HCT116 (cell line): Measurements from ENCODE around the gene PDSS1. TPM values are rescaled to one million over a fixed set of nuclear protein-coding genes. Genes with fewer than 3 reads are reported as not detected.

ENCODE experiments used
- ATAC-seq: fragments of 200-7000 bp; cut with Tn5 transposase; 2 replicates; pipeline ENCODE4 v1.9.1; 2020; ENCODE audit warnings: mild to moderate bottlenecking, moderate library complexity
- BruUV-seq: library from RNA; stranded (reverse); fragments of 400-500 nt; replicated peaks from 2 replicates; lab custom pipeline; 2021; lab: Mats Ljungman, UMichigan
- CTCF ChIA-PET: fragments of 300-600 bp; sonication (Branson Sonifier 250); formaldehyde crosslinking; loops from one replicate; lab custom pipeline; 2021; ENCODE audit warnings: antibody characterized with exemption; lab: Charles Lee
- POLR2A ChIA-PET: fragments of 300-600, 350-600 bp; sonication (Branson Sonifier 250); formaldehyde crosslinking; loops from one replicate; lab custom pipeline; 2021; ENCODE audit warnings: antibody characterized with exemption; lab: Charles Lee
- RAD21 ChIA-PET, 2 experiments: fragments of 300-600 bp; sonication (Branson Sonifier 250); formaldehyde crosslinking; loops; one replicate each; lab custom pipeline; 2023; ENCODE audit warnings: low total read pairs in 2 of 2; ENCODE audit not compliant: uncharacterized antibody in 2 of 2, unreplicated experiment in 2 of 2, low non-redundant PET in 1 of 2; lab: Charles Lee
- DNase-seq: peaks from one replicate; pipeline ENCODE4 v3.0.0-alpha.2; 2010; ENCODE audit warnings: low read depth, low spot score
- H2AFZ ChIP-seq: fragments of 200-600 bp; shearing (Covaris generic), sonication (generic); 2 replicates; pipeline ENCODE4 v1.6.1; 2017; ENCODE audit warnings: low read depth, mixed run types, mixed read lengths, antibody characterized with exemption, low read length; ENCODE audit not compliant: poor library complexity, severe bottlenecking
- H3K27ac ChIP-seq: 2 replicates; pipeline ENCODE4 v1.5.1; 2012; ENCODE audit warnings: low read depth, low read length
- H3K27me3 ChIP-seq: fragments of 200-600 bp; sonication (generic); 2 replicates; pipeline ENCODE4 v1.6.1; 2016; ENCODE audit warnings: mixed run types, low read length, mixed read lengths; ENCODE audit not compliant: insufficient read depth
- H3K36me3 ChIP-seq, 2 experiments: fragments of 200-500 bp in 1 of 2; fragments of 200-600 bp in 1 of 2; sonication (Bioruptor generic) in 1 of 2; sonication (generic) in 1 of 2; 2 replicates each; pipeline versions ENCODE4 v1.5.1 to v1.6.1; 2014 to 2016; ENCODE audit warnings: low read length in 2 of 2, inconsistent platforms in 1 of 2, mixed read lengths in 1 of 2, mixed run types in 1 of 2; ENCODE audit not compliant: insufficient read depth in 2 of 2, control insufficient read depth in 1 of 2
- H3K4me1 ChIP-seq, 2 experiments: fragments of 200-600 bp in 1 of 2; sonication (generic) in 1 of 2; 2 replicates each; pipeline versions ENCODE4 v1.5.1 to v1.6.1; 2012 to 2017; ENCODE audit warnings: low read length in 2 of 2, inconsistent platforms in 1 of 2, mild to moderate bottlenecking in 1 of 2, mixed read lengths in 1 of 2, mixed run types in 1 of 2, moderate library complexity in 1 of 2; ENCODE audit not compliant: insufficient read depth in 2 of 2, control insufficient read depth in 1 of 2
- H3K4me2 ChIP-seq: fragments of 200-600 bp; sonication (generic); 2 replicates; pipeline ENCODE4 v1.6.1; 2017; ENCODE audit warnings: mixed run types, low read length, mixed read lengths
- H3K4me3 ChIP-seq, 2 experiments: fragments of 200-600 bp in 1 of 2; sonication (generic) in 1 of 2; replicated peaks in 1 of 2; 2 replicates each; pipeline ENCODE4 v1.5.1; 2011 to 2016; ENCODE audit warnings: low read length in 2 of 2, control low read depth in 1 of 2, low read depth in 1 of 2, mild to moderate bottlenecking in 1 of 2, mixed read lengths in 1 of 2, mixed run types in 1 of 2
- H3K79me2 ChIP-seq: fragments of 200-600 bp; sonication (generic); 2 replicates; pipeline ENCODE4 v1.6.1; 2017; ENCODE audit warnings: mild to moderate bottlenecking, mixed run types, low read length, moderate library complexity, mixed read lengths; ENCODE audit not compliant: insufficient read depth
- H3K9ac ChIP-seq: fragments of 200-600 bp; sonication (generic); 2 replicates; pipeline ENCODE4 v1.6.1; 2016; ENCODE audit warnings: low read length, mixed read lengths
- H3K9me2 ChIP-seq: fragments of 200-600 bp; sonication (generic), shearing (Covaris generic); 2 replicates; pipeline ENCODE4 v1.6.1; 2017; ENCODE audit warnings: mixed run types, mild to moderate bottlenecking, moderate library complexity; ENCODE audit not compliant: insufficient read depth
- H3K9me3 ChIP-seq, 2 experiments: fragments of 200-500 bp in 1 of 2; fragments of 200-600 bp in 1 of 2; sonication (Bioruptor generic) in 1 of 2; sonication (generic) in 1 of 2; 2 replicates each; pipeline ENCODE4 v1.6.1; 2014 to 2017; ENCODE audit warnings: low read length in 2 of 2, mixed read lengths in 2 of 2, inconsistent platforms in 1 of 2, low read depth in 1 of 2, mild to moderate bottlenecking in 1 of 2, mixed run types in 1 of 2, moderate library complexity in 1 of 2; ENCODE audit not compliant: control insufficient read depth in 1 of 2, insufficient read depth in 1 of 2
- H4K20me1 ChIP-seq: fragments of 200-600 bp; sonication (generic), shearing (Covaris generic); 2 replicates; pipeline ENCODE4 v1.6.1; 2017; ENCODE audit warnings: mixed run types, mild to moderate bottlenecking, moderate library complexity; ENCODE audit not compliant: insufficient read depth
- ATF3 ChIP-seq: IDR thresholded peaks from 2 replicates; pipeline ENCODE4 v1.6.1; 2012
- POLR2AphosphoS5 ChIP-seq: IDR thresholded peaks from 2 replicates; pipeline ENCODE4 v1.6.1; 2011; ENCODE audit warnings: mild to moderate bottlenecking, low read depth, low read length, moderate library complexity
- RAD21 ChIP-seq: IDR thresholded peaks from 2 replicates; pipeline ENCODE4 v1.6.1; 2012; ENCODE audit warnings: low read depth, mild to moderate bottlenecking
- SP1 ChIP-seq: IDR thresholded peaks from 2 replicates; pipeline ENCODE4 v1.6.1; 2012; ENCODE audit warnings: low read depth
- ZBTB33 ChIP-seq: IDR thresholded peaks from 2 replicates; pipeline ENCODE4 v1.6.1; 2011; ENCODE audit warnings: mild to moderate bottlenecking, low read length, moderate library complexity; ENCODE audit not compliant: insufficient replicate concordance; ENCODE audit errors: extremely low read depth
- ZNF274 ChIP-seq: fragments of 200-500 bp; sonication (Bioruptor generic); IDR thresholded peaks from 2 replicates; pipeline ENCODE4 v1.6.1; 2014; ENCODE audit warnings: mild to moderate bottlenecking, low read depth, low read length, inconsistent platforms
- intact Hi-C: fragments of 100-400 bp; cut with micrococcal nuclease; formaldehyde crosslinking; loops from 2 replicates; pipeline ENCODE4 v1.10.0; 2022
- total RNA-seq: library from RNA; stranded (reverse); gene quantifications from one replicate; pipeline ENCODE4 v1.2.1, GENCODE V29; 2021; ENCODE audit not compliant: unreplicated experiment
- TF ChIP-seq, protein P1 (sequence below): IDR thresholded peaks from 2 replicates; pipeline ENCODE4 v1.6.1; 2012

The PDSS1 gene
- total RNA-seq, 1 experiment from 2014 or later, result 23.5 TPM

DNA sequence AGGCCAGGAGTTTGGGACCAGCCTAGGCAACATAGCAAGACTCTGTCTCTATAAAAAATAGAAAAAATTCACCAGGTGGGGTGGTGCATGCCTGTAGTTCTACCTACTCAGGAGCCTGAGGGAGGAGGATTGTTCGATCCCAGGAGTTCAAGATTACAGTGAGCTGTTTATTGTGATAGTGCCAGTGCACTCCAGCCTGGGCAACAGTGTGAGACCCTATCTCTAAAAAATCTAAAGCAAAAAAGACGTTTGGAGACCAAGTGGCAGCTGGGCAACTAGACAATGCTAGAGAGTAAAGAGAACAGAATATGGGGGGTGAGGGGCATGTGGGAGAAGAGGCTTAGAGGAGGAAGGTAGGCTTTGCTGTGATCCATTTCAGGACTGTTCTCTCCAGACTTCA lies 1.4 kb downstream of the PDSS1 start:
- peak overlapping the region; percentile 76 to 95 for H3K4me3 ChIP-seq
- POLR2A ChIA-PET, result no interaction called here
- CTCF ChIA-PET, result no interaction called here
- H4K20me1 ChIP-seq, result 0 out of 2 replicates have a peak, but pooled peaks cover 4% of the 10 kb centered on the region
- RAD21 ChIA-PET, result no interaction called here
- ATAC-seq, result no peak
- H3K4me2 ChIP-seq, result peak overlapping the region; percentile 89
- peak overlapping the region; percentile 94 for H3K9ac ChIP-seq
- no peak for DNase-seq
- peaks cover 6 to 21% of the 10 kb centered on the region in 2 experiments; a peak in 2 of 4 replicates for H3K36me3 ChIP-seq
- H3K9me2 ChIP-seq, result no peaks in the 10 kb centered on the region
- BruUV-seq, result no TSS peak
- no peaks in the 10 kb centered on the region for H3K27me3 ChIP-seq
- TF ChIP-seq ATF3 (no peak), POLR2AphosphoS5 (no peak), RAD21 (no peak), ZNF274 (no peak), SP1 (no peak), ZBTB33 (no peak)
- TF ChIP-seq, protein P1, sequence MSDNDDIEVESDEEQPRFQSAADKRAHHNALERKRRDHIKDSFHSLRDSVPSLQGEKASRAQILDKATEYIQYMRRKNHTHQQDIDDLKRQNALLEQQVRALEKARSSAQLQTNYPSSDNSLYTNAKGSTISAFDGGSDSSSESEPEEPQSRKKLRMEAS, result no peak
- no peaks in the 10 kb centered on the region for H3K9me3 ChIP-seq
- peaks cover 5 to 18% of the 10 kb centered on the region in 2 experiments; a peak in 3 of 4 replicates for H3K4me1 ChIP-seq
- H2AFZ ChIP-seq, result no peak overlapping the region
- intact Hi-C loops, result loop anchor here (10.0 kb wide), 2 partner anchors 94 to 166 kb away; partner anchors contain the start of gene ABI1
- no peak overlapping the region; the same call in 1 of the 2 replicates for H3K27ac ChIP-seq
- peaks cover 62% of the 10 kb centered on the region for H3K79me2 ChIP-seq
